Spleen (tissue), 7 donors: ENCODE data around the gene EPHA7.

Experiments used
- POLR2A ChIP-seq, 3 donors: fragments of 450-650 bp; IDR thresholded peaks; one replicate each; pipeline ENCODE4 v1.5.1; 2017; ENCODE audit warnings: antibody characterized with exemption in 3 of 3, mild to moderate bottlenecking in 1 of 3
- POLR2AphosphoS5 ChIP-seq, 3 donors: sonication (generic); formaldehyde crosslinking; IDR thresholded peaks; one replicate each; pipeline ENCODE4 v1.5.1; 2017; ENCODE audit warnings: antibody characterized with exemption in 3 of 3
- TF ChIP-seq, protein P1 (sequence below), 11 experiments: fragments of 200-600 bp in 7 of 11; fragments of 450-650 bp in 4 of 11; sonication (generic) in 4 of 11; IDR thresholded peaks in 8 of 11; conservative IDR thresholded peaks in 3 of 11; 1 replicate in 7 of 11; 2 replicates in 4 of 11; pipeline versions ENCODE4 v1.4.0 to v1.8.0; 2016 to 2021; ENCODE audit warnings: antibody characterized with exemption in 11 of 11, inconsistent platforms in 4 of 11, mild to moderate bottlenecking in 1 of 11
- donor health status: DM: no; HTN: no; CAD: no; lungs with moderate emphysema.
- donor health status: DM: no; HTN: no; CAD: no.
- donor health status: DM: no; HTN: no; CAD: no.

DNA sequence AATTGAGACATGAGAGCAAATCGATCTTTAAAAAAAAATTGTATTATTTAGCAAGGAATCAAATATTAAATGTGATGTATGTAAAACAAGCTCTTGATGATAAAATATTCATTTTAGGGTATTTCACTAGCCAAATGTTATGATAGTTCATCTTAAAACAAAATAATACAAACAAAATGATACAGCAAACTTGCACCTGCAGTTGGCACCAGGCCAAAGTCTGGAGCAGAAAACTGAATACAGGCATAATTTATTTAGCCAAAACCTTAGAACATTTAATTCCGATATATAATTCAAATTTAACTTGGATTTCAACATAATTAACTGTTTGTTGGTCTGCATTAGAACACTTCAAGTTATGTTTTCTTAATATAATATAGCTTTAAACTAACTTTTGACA lies 60.9 kb downstream of the EPHA7 start:
- no peak for TF ChIP-seq POLR2AphosphoS5 (IDR thresholded peaks at IDR 0.05)
- TF ChIP-seq, protein P1, sequence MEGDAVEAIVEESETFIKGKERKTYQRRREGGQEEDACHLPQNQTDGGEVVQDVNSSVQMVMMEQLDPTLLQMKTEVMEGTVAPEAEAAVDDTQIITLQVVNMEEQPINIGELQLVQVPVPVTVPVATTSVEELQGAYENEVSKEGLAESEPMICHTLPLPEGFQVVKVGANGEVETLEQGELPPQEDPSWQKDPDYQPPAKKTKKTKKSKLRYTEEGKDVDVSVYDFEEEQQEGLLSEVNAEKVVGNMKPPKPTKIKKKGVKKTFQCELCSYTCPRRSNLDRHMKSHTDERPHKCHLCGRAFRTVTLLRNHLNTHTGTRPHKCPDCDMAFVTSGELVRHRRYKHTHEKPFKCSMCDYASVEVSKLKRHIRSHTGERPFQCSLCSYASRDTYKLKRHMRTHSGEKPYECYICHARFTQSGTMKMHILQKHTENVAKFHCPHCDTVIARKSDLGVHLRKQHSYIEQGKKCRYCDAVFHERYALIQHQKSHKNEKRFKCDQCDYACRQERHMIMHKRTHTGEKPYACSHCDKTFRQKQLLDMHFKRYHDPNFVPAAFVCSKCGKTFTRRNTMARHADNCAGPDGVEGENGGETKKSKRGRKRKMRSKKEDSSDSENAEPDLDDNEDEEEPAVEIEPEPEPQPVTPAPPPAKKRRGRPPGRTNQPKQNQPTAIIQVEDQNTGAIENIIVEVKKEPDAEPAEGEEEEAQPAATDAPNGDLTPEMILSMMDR (IDR thresholded peaks at IDR 0.05 in 8 of 11, conservative IDR thresholded peaks at IDR 0.05 in 3 of 11), result no peak
- no peak for TF ChIP-seq POLR2A (IDR thresholded peaks at IDR 0.05)
